Transverse colon (tissue), 3 donors: ENCODE data around the gene ADCY1.

Experiments used
- CTCF ChIP-seq, 5 experiments: fragments of 200-600 bp in 3 of 5; fragments of 450-650 bp in 2 of 5; sonication (generic) in 3 of 5; IDR thresholded peaks; 1 replicate in 2 of 5; 2 replicates in 3 of 5; pipeline ENCODE4 v1.5.1; 2016 to 2017; ENCODE audit warnings: antibody characterized with exemption in 5 of 5, inconsistent platforms in 3 of 5, mild to moderate bottlenecking in 2 of 5, moderate library complexity in 1 of 5
- EP300 ChIP-seq: sonication (generic); formaldehyde crosslinking; IDR thresholded peaks from one replicate; pipeline ENCODE4 v1.6.1; 2017; ENCODE audit warnings: antibody characterized with exemption, low read depth

- TF ChIP-seq CTCF (IDR thresholded peaks at IDR 0.05): no peak
- TF ChIP-seq EP300: no peak
Measured at GRCh38 chr7:45679516-45679915, 105.3 kb downstream of the ADCY1 start.
